ENCODE measurements around the gene FGF4. TPM values are rescaled to one million over a fixed set of nuclear protein-coding genes. Genes with fewer than 3 reads are reported as not detected.

Gene FGF4
- total and polyA plus RNA-seq, 10 of the 15 experiments (the other 5 are each of a cell fraction or from before 2014, with no cell fraction given), result not detected

GRCh38 chr11:69787457-69787856 is 12.3 kb upstream of the FGF4 start:
- H3K4me1 ChIP-seq (ENCODE audit: control insufficient read depth, insufficient read depth, low read length), result no peaks in the 10 kb centered on the region
- ChIA-PET POLR2A (no interaction called here), SMC1A (ENCODE audit: uncharacterized antibody, unreplicated experiment) (no interaction called here), CTCF (no interaction called here), RAD21 (ENCODE audit: unreplicated experiment) (no interaction called here)
- DNase-seq (ENCODE audit: low read depth, low spot score), result no peak
- ATAC-seq, result no peak
- intact Hi-C loops (cut with micrococcal nuclease; ENCODE audit: unreplicated experiment) (no loop called here), in situ Hi-C loops (cut with MboI) (no loop called here)
- no peaks in the 10 kb centered on the region for H3K79me2 ChIP-seq (ENCODE audit: control insufficient read depth, insufficient read depth, low read length)
- no peaks in the 10 kb centered on the region for H3K36me3 ChIP-seq (ENCODE audit: control insufficient read depth in 2 of 2, insufficient read depth in 2 of 2, low read length in 1 of 2)
- no peak overlapping the region for H2AFZ ChIP-seq (ENCODE audit: control insufficient read depth, low read depth, low read length)
- TF ChIP-seq BRCA1 (IDR thresholded peaks at IDR 0.05; ENCODE audit: low read depth, low read length) (no peak), SKIL (IDR thresholded peaks at IDR 0.05; ENCODE audit: low read depth, poor library complexity, severe bottlenecking) (no peak), ATF7 (IDR thresholded peaks at IDR 0.05; ENCODE audit: low read depth) (no peak), FOXK2 (IDR thresholded peaks at IDR 0.05) (no peak), NR2C2 (IDR thresholded peaks at IDR 0.05; ENCODE audit: borderline replicate concordance, control insufficient read depth, insufficient read length, low read depth) (no peak), HDAC6 (IDR thresholded peaks at IDR 0.05; ENCODE audit: unreplicated experiment) (no peak), ZSCAN29 (IDR thresholded peaks at IDR 0.05) (no peak), POLR2AphosphoS5 (IDR thresholded peaks at IDR 0.05; ENCODE audit: low read length) (no peak), ATF2 (IDR thresholded peaks at IDR 0.05; ENCODE audit: low read length) (no peak), STAT3 (IDR thresholded peaks at IDR 0.05; ENCODE audit: low read depth, low read length) (no peak), POLR2AphosphoS2 (IDR thresholded peaks at IDR 0.05; ENCODE audit: low read depth, low read length) (no peak), SIX5 (IDR thresholded peaks at IDR 0.05; ENCODE audit: low read depth, low read length, severe bottlenecking) (no peak), IRF5 (IDR thresholded peaks at IDR 0.05; ENCODE audit: borderline replicate concordance) (no peak), HSF1 (IDR thresholded peaks at IDR 0.05; ENCODE audit: low read depth, low read length) (no peak), ZZZ3 (IDR thresholded peaks at IDR 0.05; ENCODE audit: control insufficient read depth, insufficient read length, low read depth) (no peak), RFX5 (IDR thresholded peaks at IDR 0.05; ENCODE audit: low read depth, low read length) (no peak)
- H4K20me1 ChIP-seq (ENCODE audit: control insufficient read depth, insufficient read depth), result no peaks in the 10 kb centered on the region
- WGBS (ENCODE audit: insufficient coverage, insufficient replicate concordance, low lambda C conversion rate, missing lambda C conversion rate), result 22% methylated on average over 4 of the region's 4 CpGs
- H3K9me3 ChIP-seq (replicated peaks; ENCODE audit: control insufficient read depth, insufficient read depth, low read length), result no peaks in the 10 kb centered on the region
- FAIRE-seq, result no peak
- peaks cover 1 to 5% of the 10 kb centered on the region in 2 experiments; a peak in 3 of 4 replicates for H3K27me3 ChIP-seq (replicated peaks in 1 of 2; ENCODE audit: control insufficient read depth in 2 of 2, insufficient read depth in 2 of 2, low read length in 1 of 2)
- H3K9ac ChIP-seq (ENCODE audit: control insufficient read depth, insufficient read depth, low read length), result no peak overlapping the region
- H3K27ac ChIP-seq (ENCODE audit: control insufficient read depth, insufficient read depth), result no peak overlapping the region
- BruUV-seq (replicated peaks), result no TSS peak
- no peak overlapping the region for H3K4me3 ChIP-seq
- H3K4me2 ChIP-seq (ENCODE audit: control insufficient read depth, insufficient read depth), result no peak overlapping the region

Measured in GM12878 (cell line).